T-cell (primary cell): Measurements from ENCODE around the gene RNF224. TPM values are rescaled to one million over a fixed set of nuclear protein-coding genes. Genes with fewer than 3 reads are reported as not detected.

ENCODE experiments used
- ATAC-seq, 4 experiments: fragments of 200-7000 bp in 3 of 4; fragments of 150-1000 bp in 1 of 4; cut with Tn5 transposase; replicated peaks in 1 of 4; 1 replicate in 3 of 4; 2 replicates in 1 of 4; pipeline ENCODE4 v1.10.0; 2021; ENCODE audit warnings: moderate library complexity in 3 of 4, mild to moderate bottlenecking in 2 of 4, moderate number of reproducible peaks in 1 of 4
- CTCF ChIA-PET, 2 donors: fragments of 300-600 bp; sonication (Branson Sonifier 250); formaldehyde crosslinking; loops; one replicate each; lab custom pipeline; 2022; ENCODE audit warnings: antibody characterized with exemption in 2 of 2; lab: Charles Lee
- POLR2A ChIA-PET, 2 donors: fragments of 300-600 bp; sonication (Branson Sonifier 250); formaldehyde crosslinking; loops; one replicate each; lab custom pipeline; 2022; ENCODE audit warnings: antibody characterized with exemption in 2 of 2; lab: Charles Lee
- DNase-seq, 35 experiments: peaks; one replicate each; pipeline versions ENCODE4 v3.0.0 to v3.0.0-alpha.2; 2013 to 2023
- H3K27ac ChIP-seq: one replicate; pipeline ENCODE4 v1.5.1; 2013; ENCODE audit warnings: low read length
- H3K27me3 ChIP-seq, 2 experiments: replicated peaks in 1 of 2; 1 replicate in 1 of 2; 2 replicates in 1 of 2; pipeline versions ENCODE4 v1.6.1 to v1.7.0; 2013; ENCODE audit warnings: low read length in 1 of 2, mixed read lengths in 1 of 2; ENCODE audit not compliant: control insufficient read depth in 2 of 2, insufficient read depth in 2 of 2; ENCODE audit errors: extremely low read depth in 1 of 2
- H3K36me3 ChIP-seq, 2 donors: 1 replicate in 1 of 2; 2 replicates in 1 of 2; pipeline versions ENCODE4 v1.6.1 to v1.7.0; 2013; ENCODE audit warnings: low read length in 1 of 2; ENCODE audit not compliant: control insufficient read depth in 2 of 2, insufficient read depth in 1 of 2; ENCODE audit errors: extremely low read depth in 1 of 2
- H3K4me1 ChIP-seq, 2 experiments: 1 replicate in 1 of 2; 2 replicates in 1 of 2; pipeline versions ENCODE4 v1.6.1 to v1.7.0; 2013; ENCODE audit warnings: low read length in 2 of 2, mixed read lengths in 1 of 2; ENCODE audit not compliant: insufficient read depth in 2 of 2, control insufficient read depth in 1 of 2; ENCODE audit errors: extremely low read depth in 1 of 2
- H3K4me3 ChIP-seq, 2 donors: 1 replicate in 1 of 2; 2 replicates in 1 of 2; pipeline versions ENCODE4 v1.5.1 to v1.7.0; 2013; ENCODE audit warnings: mild to moderate bottlenecking in 2 of 2, low read length in 1 of 2, moderate library complexity in 1 of 2; ENCODE audit not compliant: control insufficient read depth in 1 of 2; ENCODE audit errors: extremely low read depth in 1 of 2
- H3K9me3 ChIP-seq: 2 replicates; pipeline ENCODE4 v1.7.0; 2013
- H3K27ac Mint-ChIP-seq, 2 donors: one replicate each; pipeline ENCODE4 v1.8.0; 2020 to 2021; ENCODE audit warnings: mild to moderate bottlenecking in 2 of 2, mixed read lengths in 2 of 2
- H3K27me3 Mint-ChIP-seq, 2 donors: one replicate each; pipeline ENCODE4 v1.8.0; 2021 to 2022; ENCODE audit warnings: mixed read lengths in 2 of 2
- H3K36me3 Mint-ChIP-seq: one replicate; pipeline ENCODE4 v1.8.0; 2021; ENCODE audit warnings: mixed read lengths
- H3K4me1 Mint-ChIP-seq, 3 donors: one replicate each; pipeline ENCODE4 v1.8.0; 2020 to 2022; ENCODE audit warnings: mixed read lengths in 3 of 3, mild to moderate bottlenecking in 1 of 3
- H3K4me3 Mint-ChIP-seq, 3 donors: one replicate each; pipeline ENCODE4 v1.8.0; 2020 to 2022; ENCODE audit warnings: mild to moderate bottlenecking in 3 of 3, mixed read lengths in 3 of 3, moderate library complexity in 3 of 3
- H3K9me3 Mint-ChIP-seq, 3 donors: one replicate each; pipeline ENCODE4 v1.8.0; 2020 to 2022; ENCODE audit warnings: mixed read lengths in 3 of 3
- WGBS: methylation state at CpG from one replicate; pipeline ENCODE4 v1.1.5; 2013; ENCODE audit warnings: missing lambda C conversion rate; ENCODE audit not compliant: insufficient coverage; 5-methylcytosine and 5-hydroxymethylcytosine counted together
- total RNA-seq, 35 experiments: library from RNA in 6 of 35; stranded (reverse) in 6 of 35; fragments of 120-200 nt in 1 of 35; gene quantifications; one replicate each; pipeline versions ENCODE4 v1.2.1 to v1.2.4 and lab custom pipeline; 2013 to 2026

Gene RNF224
- total RNA-seq, 5 donors from 2014 or later (not counting 1 experiment from before 2014, with no cell fraction given), result not detected

DNA sequence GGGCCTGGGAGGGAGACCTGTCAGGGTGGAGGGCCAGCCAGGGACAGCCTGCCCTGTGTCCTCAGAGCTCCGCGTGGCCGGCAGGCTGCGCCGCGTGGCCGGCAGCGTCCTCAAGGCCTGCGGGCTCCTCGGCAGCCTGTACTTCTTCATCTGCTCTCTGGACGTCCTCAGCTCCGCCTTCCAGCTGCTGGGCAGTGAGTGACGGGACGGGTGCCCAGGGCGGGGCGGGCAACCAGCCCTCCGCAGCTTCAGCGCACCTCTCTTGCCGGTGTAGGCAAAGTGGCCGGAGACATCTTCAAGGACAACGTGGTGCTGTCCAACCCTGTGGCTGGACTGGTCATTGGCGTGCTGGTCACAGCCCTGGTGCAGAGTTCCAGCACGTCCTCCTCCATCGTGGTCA is 5.2 kb downstream of the RNF224 start:
- H3K4me3 Mint-ChIP-seq, result no peak overlapping the region
- POLR2A ChIA-PET, result no interaction called here
- no peak for ATAC-seq

DNA sequence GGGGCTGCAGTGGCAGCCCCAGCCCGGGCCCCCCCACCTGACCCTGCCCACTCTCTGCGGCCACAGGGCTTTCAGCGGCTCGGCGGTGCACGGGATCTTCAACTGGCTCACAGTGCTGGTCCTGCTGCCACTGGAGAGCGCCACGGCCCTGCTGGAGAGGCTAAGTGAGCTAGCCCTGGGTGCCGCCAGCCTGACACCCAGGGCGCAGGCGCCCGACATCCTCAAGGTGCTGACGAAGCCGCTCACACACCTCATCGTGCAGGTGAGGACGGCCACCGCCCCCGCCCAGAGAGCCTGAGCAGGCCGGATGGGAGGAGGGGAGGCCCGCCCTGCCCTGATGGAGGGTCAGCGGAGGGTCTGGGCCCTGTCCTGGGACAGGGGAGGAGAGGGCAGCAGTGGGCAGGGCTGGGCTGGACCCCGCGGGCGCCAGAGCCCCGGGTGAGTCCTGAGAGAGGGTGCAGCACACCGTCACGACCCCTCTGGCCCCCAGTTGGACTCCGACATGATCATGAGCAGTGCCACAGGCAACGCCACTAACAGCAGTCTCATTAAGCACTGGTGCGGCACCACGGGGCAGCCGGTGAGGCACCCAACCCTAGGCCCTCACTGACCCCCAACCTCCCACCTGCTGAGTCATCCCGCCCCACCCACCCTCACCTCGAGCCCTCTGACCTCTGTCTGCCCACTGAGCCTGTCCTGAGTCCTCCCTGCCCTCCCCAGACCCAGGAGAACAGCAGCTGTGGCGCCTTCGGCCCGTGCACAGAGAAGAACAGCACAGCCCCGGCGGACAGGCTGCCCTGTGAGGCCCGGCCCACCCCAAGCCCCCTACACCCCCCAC is 6.1 kb downstream of the RNF224 start:
- no peak for ATAC-seq
- 82% methylated on average over 30 of the region's 40 CpGs for WGBS
- no peaks in the 10 kb centered on the region for H3K9me3 ChIP-seq
- Mint-ChIP-seq H3K4me1 (peaks cover 4 to 14% (median 6%) of the 10 kb centered on the region in 3 donors), H3K36me3 (no peaks in the 10 kb centered on the region), H3K27ac (no peak overlapping the region), H3K27me3 (peaks cover 0 to 14% of the 10 kb centered on the region in 2 donors), H3K9me3 (no peaks in the 10 kb centered on the region), H3K4me3 (no peak overlapping the region)
- DNase-seq, result no peak
- ChIA-PET POLR2A (no interaction called here), CTCF (interaction anchor here in 1 of 2 donors (0.6 kb wide), 1 partner anchor 42 kb away, joined by 3 read pairs; no protein-coding TSS in a partner anchor)
- H3K27ac ChIP-seq, result no peak overlapping the region
- H3K4me1 ChIP-seq, result peaks cover 3 to 28% of the 10 kb centered on the region in 2 experiments
- H3K27me3 ChIP-seq, result peaks cover 0 to 65% of the 10 kb centered on the region in 2 experiments
- no peak overlapping the region for H3K4me3 ChIP-seq
- no peaks in the 10 kb centered on the region for H3K36me3 ChIP-seq

More for the DNA sequence above, 5.2 kb downstream of the RNF224 start:
- Mint-ChIP-seq H3K4me1 (peaks cover 4 to 13% (median 4%) of the 10 kb centered on the region in 3 donors), H3K36me3 (no peaks in the 10 kb centered on the region), H3K27me3 (peaks cover 3 to 16% of the 10 kb centered on the region in 2 donors), H3K9me3 (no peaks in the 10 kb centered on the region), H3K27ac (no peak overlapping the region)
- no peak overlapping the region for H3K27ac ChIP-seq
- no peaks in the 10 kb centered on the region for H3K9me3 ChIP-seq
- DNase-seq, result no peak
- peaks cover 0 to 70% of the 10 kb centered on the region in 2 experiments for H3K27me3 ChIP-seq
- H3K36me3 ChIP-seq, result no peaks in the 10 kb centered on the region
- peaks cover 3 to 23% of the 10 kb centered on the region in 2 experiments for H3K4me1 ChIP-seq
- H3K4me3 ChIP-seq, result no peak overlapping the region
- 91% methylated on average over 24 of the region's 24 CpGs for WGBS
- CTCF ChIA-PET, result interaction anchor here in 1 of 2 donors (0.6 kb wide), 1 partner anchor 41 kb away, joined by 3 read pairs; no protein-coding TSS in a partner anchor

DNA sequence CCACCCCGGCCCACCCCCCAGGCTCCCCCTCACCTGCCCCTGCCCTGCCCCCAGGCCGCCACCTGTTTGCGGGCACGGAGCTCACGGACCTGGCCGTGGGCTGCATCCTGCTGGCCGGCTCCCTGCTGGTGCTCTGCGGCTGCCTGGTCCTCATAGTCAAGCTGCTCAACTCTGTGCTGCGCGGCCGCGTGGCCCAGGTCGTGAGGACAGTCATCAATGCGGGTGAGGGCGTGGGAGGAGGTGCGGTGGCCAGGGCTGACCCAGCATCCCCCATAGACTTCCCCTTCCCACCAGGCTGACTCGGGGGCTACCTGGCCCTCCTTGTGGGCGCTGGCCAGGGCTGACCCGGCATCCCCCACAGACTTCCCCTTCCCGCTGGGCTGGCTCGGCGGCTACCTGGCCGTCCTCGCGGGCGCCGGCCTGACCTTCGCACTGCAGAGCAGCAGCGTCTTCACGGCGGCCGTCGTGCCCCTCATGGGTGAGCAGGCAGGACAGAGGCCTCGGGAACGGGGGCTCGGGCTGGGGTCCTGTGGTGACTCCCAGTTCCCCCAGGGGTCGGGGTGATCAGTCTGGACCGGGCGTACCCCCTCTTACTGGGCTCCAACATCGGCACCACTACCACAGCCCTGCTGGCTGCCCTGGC is 6.9 kb downstream of the RNF224 start:
- H3K4me1 Mint-ChIP-seq, result peaks cover 10 to 19% (median 12%) of the 10 kb centered on the region in 3 donors
- Histone ChIP-seq H3K27ac (no peak overlapping the region), H3K4me1 (peaks cover 3 to 36% of the 10 kb centered on the region in 2 experiments), H3K9me3 (no peaks in the 10 kb centered on the region), H3K4me3 (no peak overlapping the region), H3K27me3 (peaks cover 0 to 57% of the 10 kb centered on the region in 2 experiments), H3K36me3 (peaks cover 0 to 3% of the 10 kb centered on the region in 2 donors)
- no peak overlapping the region for H3K27ac Mint-ChIP-seq
- no peak overlapping the region for H3K4me3 Mint-ChIP-seq
- no peak for ATAC-seq
- WGBS, result 75% methylated on average over 25 of the region's 40 CpGs
- H3K36me3 Mint-ChIP-seq, result no peaks in the 10 kb centered on the region
- CTCF ChIA-PET, result no interaction called here
- peaks cover 0 to 14% of the 10 kb centered on the region in 2 donors for H3K27me3 Mint-ChIP-seq
- H3K9me3 Mint-ChIP-seq, result no peaks in the 10 kb centered on the region
- POLR2A ChIA-PET, result no interaction called here
- DNase-seq, result no peak

DNA sequence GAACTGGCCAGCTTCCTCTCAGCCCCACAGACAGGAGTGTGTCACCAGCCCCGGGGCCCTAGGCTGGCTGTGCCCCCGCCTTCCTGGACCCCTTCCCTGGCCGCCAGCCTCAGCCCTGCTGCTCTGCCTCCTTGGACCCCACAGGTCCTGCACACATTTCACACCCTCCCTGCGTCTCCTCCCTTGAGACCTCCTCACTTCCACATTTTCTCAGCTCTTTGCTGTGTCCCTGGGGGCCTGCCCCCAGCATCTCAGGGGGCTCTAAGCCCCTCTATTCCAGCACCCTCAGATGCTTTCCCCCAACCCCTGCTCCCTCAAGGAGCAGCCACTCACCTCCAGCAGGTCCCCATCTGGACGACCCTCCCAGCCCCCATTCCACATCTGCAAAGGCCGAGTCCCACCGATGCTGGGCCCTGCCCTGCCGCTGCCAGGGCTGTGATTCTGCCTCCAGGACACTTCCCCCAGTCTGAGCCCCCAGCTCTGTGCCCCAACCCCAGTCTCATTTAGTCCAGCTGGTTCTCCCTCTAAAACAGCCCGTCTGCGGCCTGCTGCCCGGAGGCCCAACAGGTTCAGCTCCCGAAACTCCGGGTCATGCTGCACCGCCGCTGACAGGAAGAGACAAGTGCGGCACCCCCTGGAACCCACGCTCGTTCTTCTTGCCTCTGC is 7.6 kb downstream of the RNF224 start:
- CTCF ChIA-PET, result no interaction called here
- H3K4me3 Mint-ChIP-seq, result no peak overlapping the region
- Histone ChIP-seq H3K9me3 (no peaks in the 10 kb centered on the region), H3K27me3 (peaks cover 0 to 50% of the 10 kb centered on the region in 2 experiments), H3K27ac (no peak overlapping the region), H3K36me3 (peaks cover 0 to 3% of the 10 kb centered on the region in 2 donors), H3K4me3 (no peak overlapping the region), H3K4me1 (peaks cover 3 to 43% of the 10 kb centered on the region in 2 experiments)
- H3K9me3 Mint-ChIP-seq, result no peaks in the 10 kb centered on the region
- 72% methylated on average over 11 of the region's 18 CpGs for WGBS
- no peak for ATAC-seq
- H3K27me3 Mint-ChIP-seq, result peaks cover 0 to 11% of the 10 kb centered on the region in 2 donors
- POLR2A ChIA-PET, result interaction anchor here in 1 of 2 donors (0.6 kb wide), 1 partner anchor 34 kb away, joined by 3 read pairs; no protein-coding TSS in a partner anchor
- no peak overlapping the region for H3K27ac Mint-ChIP-seq
- DNase-seq, result no peak
- H3K4me1 Mint-ChIP-seq, result peaks cover 10 to 24% (median 16%) of the 10 kb centered on the region in 3 donors
- no peaks in the 10 kb centered on the region for H3K36me3 Mint-ChIP-seq

DNA sequence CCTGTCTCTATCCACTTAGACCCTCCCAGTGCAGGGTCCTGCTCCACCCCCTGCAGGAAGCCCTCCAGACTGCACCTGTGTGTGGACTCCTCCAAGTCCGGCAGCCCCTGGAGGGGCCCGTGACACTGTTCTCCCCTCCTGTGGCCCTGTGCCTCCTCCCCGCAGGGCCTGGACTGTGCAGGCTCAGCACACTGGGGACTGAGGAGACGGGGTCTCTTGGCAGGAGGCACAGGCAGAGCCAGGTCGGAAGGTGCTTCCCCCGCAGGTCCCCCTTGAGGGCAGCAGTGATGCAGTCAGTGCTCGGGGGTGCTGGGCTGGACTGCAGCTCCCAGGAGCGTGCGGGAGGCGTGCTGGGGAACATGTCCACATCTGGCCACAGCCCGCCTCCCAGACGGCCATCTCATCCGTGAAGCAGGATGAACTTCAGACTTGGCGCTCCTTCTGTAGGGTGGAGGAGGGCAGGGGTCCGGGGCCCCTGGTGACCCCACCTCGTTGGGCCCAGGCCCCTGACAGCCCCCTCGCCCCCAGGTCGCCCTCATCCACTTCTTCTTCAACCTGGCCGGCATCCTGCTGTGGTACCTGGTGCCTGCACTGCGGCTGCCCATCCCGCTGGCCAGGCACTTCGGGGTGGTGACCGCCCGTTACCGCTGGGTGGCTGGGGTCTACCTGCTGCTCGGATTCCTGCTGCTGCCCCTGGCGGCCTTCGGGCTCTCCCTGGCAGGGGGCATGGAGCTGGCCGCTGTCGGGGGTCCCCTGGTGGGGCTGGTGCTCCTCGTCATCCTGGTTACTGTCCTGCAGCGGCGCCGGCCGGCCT is 8.3 kb downstream of the RNF224 start:
- peaks cover 0 to 3% of the 10 kb centered on the region in 2 donors for H3K36me3 ChIP-seq
- CTCF ChIA-PET, result interaction anchor here (0.6 to 1.2 kb wide), 7 partner anchors 21 to 968 kb away, joined by 3 to 6 read pairs (median 4); partner anchors contain the start of gene MAN1B1 (in 1 of the 2)
- H3K4me1 Mint-ChIP-seq, result peaks cover 10 to 24% (median 17%) of the 10 kb centered on the region in 3 donors
- no peak overlapping the region for H3K27ac Mint-ChIP-seq
- H3K27me3 ChIP-seq, result peaks cover 0 to 43% of the 10 kb centered on the region in 2 experiments
- no peaks in the 10 kb centered on the region for H3K9me3 ChIP-seq
- no peak overlapping the region for H3K4me3 ChIP-seq
- WGBS, result 72% methylated on average over 25 of the region's 35 CpGs
- ATAC-seq (no peak), DNase-seq (no peak)
- peaks cover 3 to 47% of the 10 kb centered on the region in 2 experiments for H3K4me1 ChIP-seq
- no peaks in the 10 kb centered on the region for H3K36me3 Mint-ChIP-seq
- no peak overlapping the region for H3K27ac ChIP-seq
- peaks cover 0 to 11% of the 10 kb centered on the region in 2 donors for H3K27me3 Mint-ChIP-seq
- POLR2A ChIA-PET, result interaction anchor here (0.6 kb wide), 2 partner anchors 29 to 35 kb away, joined by 3 to 5 read pairs; no protein-coding TSS in a partner anchor
- H3K4me3 Mint-ChIP-seq, result peak overlapping the region in 1 of 3 donors; percentile 16
- no peaks in the 10 kb centered on the region for H3K9me3 Mint-ChIP-seq
